HepG2 (cell line): Measurements from ENCODE around the gene IFT27. TPM values are rescaled to one million over a fixed set of nuclear protein-coding genes. Genes with fewer than 3 reads are reported as not detected.

Source experiments
- ATAC-seq: fragments of 200-7000 bp; cut with Tn5 transposase; 3 replicates; pipeline ENCODE4 v1.9.1; 2020; ENCODE audit warnings: mild to moderate bottlenecking, moderate library complexity
- BruUV-seq: library from RNA; stranded (reverse); fragments of 400-500 nt; replicated peaks from 2 replicates; lab custom pipeline; 2021; lab: Mats Ljungman, UMichigan
- CTCF ChIA-PET: fragments of 300-600 bp; formaldehyde crosslinking; extraction: SDS; loops from one replicate; lab custom pipeline; 2021; ENCODE audit warnings: low total read pairs, inconsistent platforms, low intra/inter-chr PET ratio; lab: Yijun Ruan, JAX
- POLR2A ChIA-PET: fragments of 350-600 bp; sonication (Branson Sonifier 250); formaldehyde crosslinking; loops from one replicate; lab custom pipeline; 2020; ENCODE audit warnings: antibody characterized with exemption, inconsistent platforms; lab: Yijun Ruan, JAX
- DNase-seq: peaks from one replicate; pipeline ENCODE4 v3.0.0-alpha.2; 2015; ENCODE audit warnings: low spot score
- FAIRE-seq: peaks from 3 replicates; lab custom pipeline; 2011; peaks lifted over from hg19 to GRCh38; lab: Jason Lieb, UNC
- H2AFZ ChIP-seq: one replicate; pipeline ENCODE4 v1.6.1; 2011; ENCODE audit warnings: low read length, inconsistent platforms
- H3K27ac ChIP-seq: fragments of 300-600 bp; 3 replicates; pipeline ENCODE4 v1.8.0; 2011; ENCODE audit warnings: mixed run types, mild to moderate bottlenecking, mixed read lengths, low read length, inconsistent platforms; ENCODE audit not compliant: insufficient read depth; ENCODE audit errors: extremely low read length
- H3K27me3 ChIP-seq, 2 experiments: fragments of 200-600 bp in 1 of 2; 2 replicates in 1 of 2; 3 replicates in 1 of 2; pipeline versions ENCODE4 v1.6.0 to v1.8.0; 2011; ENCODE audit warnings: low read length in 2 of 2, mild to moderate bottlenecking in 2 of 2, moderate library complexity in 2 of 2, inconsistent platforms in 1 of 2; ENCODE audit not compliant: insufficient read depth in 2 of 2, control insufficient read depth in 1 of 2
- H3K36me3 ChIP-seq, 2 experiments: fragments of 200-600 bp in 1 of 2; replicated peaks in 1 of 2; 2 replicates in 1 of 2; 3 replicates in 1 of 2; pipeline versions ENCODE4 v1.5.1 to v1.8.0; 2011; ENCODE audit warnings: low read length in 2 of 2, inconsistent platforms in 1 of 2; ENCODE audit not compliant: insufficient read depth in 2 of 2, control insufficient read depth in 1 of 2
- H3K4me1 ChIP-seq: 2 replicates; pipeline ENCODE4 v1.5.1; 2012; ENCODE audit warnings: low read length, inconsistent platforms; ENCODE audit not compliant: insufficient read depth
- H3K4me2 ChIP-seq: 2 replicates; pipeline ENCODE4 v1.6.0; 2011; ENCODE audit warnings: low read depth, low read length, inconsistent platforms
- H3K4me3 ChIP-seq, 3 experiments: fragments of 200-600 bp in 1 of 3; sonication (generic), shearing (Covaris generic) in 1 of 3; replicated peaks in 1 of 3; 2 replicates each; pipeline ENCODE4 v1.5.1; 2011 to 2016; ENCODE audit warnings: low read length in 3 of 3, inconsistent platforms in 2 of 3, low read depth in 2 of 3, mild to moderate bottlenecking in 2 of 3, control low read depth in 1 of 3, mixed read lengths in 1 of 3; ENCODE audit not compliant: insufficient read depth in 1 of 3
- H3K79me2 ChIP-seq: one replicate; pipeline ENCODE4 v1.6.1; 2011; ENCODE audit warnings: low read length, inconsistent platforms; ENCODE audit not compliant: insufficient read depth
- H3K9ac ChIP-seq: 2 replicates; pipeline ENCODE4 v1.6.0; 2011; ENCODE audit warnings: mild to moderate bottlenecking, low read depth, low read length, inconsistent platforms; ENCODE audit not compliant: insufficient read depth
- H3K9me3 ChIP-seq: 2 replicates; pipeline ENCODE4 v1.5.1; 2012; ENCODE audit warnings: mild to moderate bottlenecking, low read length
- H4K20me1 ChIP-seq: 2 replicates; pipeline ENCODE4 v1.6.0; 2011; ENCODE audit warnings: inconsistent platforms, mild to moderate bottlenecking, low read length, moderate library complexity; ENCODE audit not compliant: insufficient read depth
- AKAP8 ChIP-seq: sonication (generic); formaldehyde crosslinking; IDR thresholded peaks from 2 replicates; pipeline ENCODE4 v1.5.1; 2020; ENCODE audit warnings: mild to moderate bottlenecking, missing genetic modification reagents
- ARID5B ChIP-seq: IDR thresholded peaks from 2 replicates; pipeline ENCODE4 v1.4.0; 2020; ENCODE audit warnings: mild to moderate bottlenecking, missing genetic modification reagents
- JUND ChIP-seq: sonication (generic); formaldehyde crosslinking; IDR thresholded peaks from 2 replicates; pipeline ENCODE4 v1.8.0; 2022; ENCODE audit warnings: mild to moderate bottlenecking, missing genetic modification reagents
- KLF9 ChIP-seq: IDR thresholded peaks from 2 replicates; pipeline ENCODE4 v1.6.1; 2016; ENCODE audit warnings: low read depth
- MAFF ChIP-seq: IDR thresholded peaks from 2 replicates; pipeline ENCODE4 v1.6.1; 2011; ENCODE audit warnings: low read depth, low read length, improper control_type of control experiment
- MZF1 ChIP-seq: sonication (generic); formaldehyde crosslinking; IDR thresholded peaks from 2 replicates; pipeline ENCODE4 v1.8.1; 2023; ENCODE audit warnings: mild to moderate bottlenecking, missing genetic modification reagents, borderline replicate concordance
- SMYD3 ChIP-seq: sonication (generic); formaldehyde crosslinking; IDR thresholded peaks from 2 replicates; pipeline ENCODE4 v1.8.1; 2023; ENCODE audit warnings: mild to moderate bottlenecking, missing genetic modification reagents
- ZBTB25 ChIP-seq: IDR thresholded peaks from 2 replicates; pipeline ENCODE4 v1.6.1; 2018; ENCODE audit warnings: missing genetic modification reagents
- ZHX1 ChIP-seq: sonication (generic); formaldehyde crosslinking; IDR thresholded peaks from 2 replicates; pipeline ENCODE4 v1.8.1; 2022; ENCODE audit warnings: low read depth, mild to moderate bottlenecking, missing genetic modification reagents
- ZNF17 ChIP-seq: sonication (generic); formaldehyde crosslinking; IDR thresholded peaks from 2 replicates; pipeline ENCODE4 v1.5.0; 2020; ENCODE audit warnings: mild to moderate bottlenecking, missing genetic modification reagents
- ZNF605 ChIP-seq: sonication (generic); formaldehyde crosslinking; IDR thresholded peaks from 2 replicates; pipeline ENCODE4 v1.8.0; 2022; ENCODE audit warnings: mild to moderate bottlenecking, missing genetic modification reagents
- WGBS: methylation state at CpG from one replicate; pipeline ENCODE4 v1.1.6; 2017; ENCODE audit warnings: low lambda C conversion rate; 5-methylcytosine and 5-hydroxymethylcytosine counted together
- in situ Hi-C: cut with HindIII; loops from 2 replicates; pipeline ENCODE4 v1.10.0; 2017; ENCODE audit warnings: low pct_unique_long_range_greater_than_20kb; ENCODE audit not compliant: extremely low pct_ligation_motif_present
- intact Hi-C: fragments of 100-400 bp; cut with micrococcal nuclease; formaldehyde crosslinking; loops from one replicate; pipeline ENCODE4 v1.10.0; 2022; ENCODE audit not compliant: unreplicated experiment
- polyA plus RNA-seq, 8 experiments: library from polyadenylated mRNA; depleted of rRNA in 3 of 8; stranded (reverse) in 7 of 8; unstranded in 1 of 8; fragments of >200 nt; fragmentation: Illumina TruSeq in 4 of 8; extraction: Trizol in 4 of 8; gene quantifications; 2 replicates each; pipeline versions ENCODE4 v1.2.1 to v1.2.3, GENCODE V29; 2011 to 2016; ENCODE audit warnings: low read depth in 4 of 8, missing spikeins in 1 of 8, mixed read lengths in 1 of 8; ENCODE audit not compliant: insufficient read depth in 1 of 8
- total RNA-seq, 5 experiments: library from RNA; depleted of rRNA; stranded (reverse); fragments of >200 nt; fragmentation: Illumina TruSeq; extraction: Trizol; gene quantifications; 2 replicates each; pipeline ENCODE4 v1.2.3, GENCODE V29; 2016; ENCODE audit warnings: low read depth in 1 of 5
- TF ChIP-seq, protein P1 (sequence below): sonication (generic); formaldehyde crosslinking; IDR thresholded peaks from 2 replicates; pipeline ENCODE4 v1.5.0; 2020; ENCODE audit warnings: missing genetic modification reagents
- TF ChIP-seq, protein P2 (sequence below): fragments of 450-650 bp; IDR thresholded peaks from 2 replicates; pipeline ENCODE4 v1.6.1; 2017; ENCODE audit warnings: mild to moderate bottlenecking

Gene IFT27
- total and polyA plus RNA-seq, 2 of the 13 experiments (the other 11 are each of a cell fraction or from before 2014, with no cell fraction given): 0.25 to 0.33 TPM

- H3K27me3 ChIP-seq: peaks cover 5 to 66% of the 10 kb centered on the region in 2 experiments; a peak in 4 of 5 replicates
- DNase-seq (no peak), ATAC-seq (no peak), FAIRE-seq (no peak)
- 43% methylated on average over 5 of the region's 8 CpGs for WGBS
- BruUV-seq: no TSS peak
- POLR2A ChIA-PET: no interaction called here
- H3K4me3 ChIP-seq: no peak overlapping the region
- intact Hi-C loops (no loop called here), in situ Hi-C loops (no loop called here)
- H3K79me2 ChIP-seq: no peaks in the 10 kb centered on the region
- CTCF ChIA-PET: no interaction called here
- no peak overlapping the region for H3K4me2 ChIP-seq
- no peaks in the 10 kb centered on the region for H3K9me3 ChIP-seq
- H3K27ac ChIP-seq: no peak overlapping the region
- no peaks in the 10 kb centered on the region for H4K20me1 ChIP-seq
- H3K9ac ChIP-seq: no peak overlapping the region
- H3K4me1 ChIP-seq: no peaks in the 10 kb centered on the region
- no peaks in the 10 kb centered on the region for H3K36me3 ChIP-seq
- H2AFZ ChIP-seq: no peak overlapping the region
- TF ChIP-seq, protein P1, sequence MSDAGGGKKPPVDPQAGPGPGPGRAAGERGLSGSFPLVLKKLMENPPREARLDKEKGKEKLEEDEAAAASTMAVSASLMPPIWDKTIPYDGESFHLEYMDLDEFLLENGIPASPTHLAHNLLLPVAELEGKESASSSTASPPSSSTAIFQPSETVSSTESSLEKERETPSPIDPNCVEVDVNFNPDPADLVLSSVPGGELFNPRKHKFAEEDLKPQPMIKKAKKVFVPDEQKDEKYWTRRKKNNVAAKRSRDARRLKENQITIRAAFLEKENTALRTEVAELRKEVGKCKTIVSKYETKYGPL (CRISPR knock-in tag): no peak
- TF ChIP-seq ZHX1 (CRISPR knock-in tag) (no peak), MAFF (no peak), KLF9 (CRISPR knock-in tag) (no peak), ZNF605 (CRISPR knock-in tag) (no peak), MZF1 (CRISPR knock-in tag) (no peak), ZBTB25 (no peak), AKAP8 (CRISPR knock-in tag) (no peak), ZNF17 (CRISPR knock-in tag) (no peak), JUND (no peak), SMYD3 (CRISPR knock-in tag) (no peak), ARID5B (no peak)
- TF ChIP-seq, protein P2, sequence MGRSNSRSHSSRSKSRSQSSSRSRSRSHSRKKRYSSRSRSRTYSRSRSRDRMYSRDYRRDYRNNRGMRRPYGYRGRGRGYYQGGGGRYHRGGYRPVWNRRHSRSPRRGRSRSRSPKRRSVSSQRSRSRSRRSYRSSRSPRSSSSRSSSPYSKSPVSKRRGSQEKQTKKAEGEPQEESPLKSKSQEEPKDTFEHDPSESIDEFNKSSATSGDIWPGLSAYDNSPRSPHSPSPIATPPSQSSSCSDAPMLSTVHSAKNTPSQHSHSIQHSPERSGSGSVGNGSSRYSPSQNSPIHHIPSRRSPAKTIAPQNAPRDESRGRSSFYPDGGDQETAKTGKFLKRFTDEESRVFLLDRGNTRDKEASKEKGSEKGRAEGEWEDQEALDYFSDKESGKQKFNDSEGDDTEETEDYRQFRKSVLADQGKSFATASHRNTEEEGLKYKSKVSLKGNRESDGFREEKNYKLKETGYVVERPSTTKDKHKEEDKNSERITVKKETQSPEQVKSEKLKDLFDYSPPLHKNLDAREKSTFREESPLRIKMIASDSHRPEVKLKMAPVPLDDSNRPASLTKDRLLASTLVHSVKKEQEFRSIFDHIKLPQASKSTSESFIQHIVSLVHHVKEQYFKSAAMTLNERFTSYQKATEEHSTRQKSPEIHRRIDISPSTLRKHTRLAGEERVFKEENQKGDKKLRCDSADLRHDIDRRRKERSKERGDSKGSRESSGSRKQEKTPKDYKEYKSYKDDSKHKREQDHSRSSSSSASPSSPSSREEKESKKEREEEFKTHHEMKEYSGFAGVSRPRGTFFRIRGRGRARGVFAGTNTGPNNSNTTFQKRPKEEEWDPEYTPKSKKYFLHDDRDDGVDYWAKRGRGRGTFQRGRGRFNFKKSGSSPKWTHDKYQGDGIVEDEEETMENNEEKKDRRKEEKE: no peak
Observed at GRCh38 chr22:36815558-36816338, 39.8 kb upstream of the IFT27 start.
